SH-SY5Y (cell line): ENCODE data around the gene LYSMD3.

Experiments used
- GATA2 ChIP-seq: IDR thresholded peaks from 2 replicates; pipeline ENCODE4 v1.6.1; 2011; ENCODE audit warnings: mild to moderate bottlenecking, low read depth, low read length
- GATA3 ChIP-seq: IDR thresholded peaks from 2 replicates; pipeline ENCODE4 v1.6.1; 2011; ENCODE audit warnings: low read depth, mild to moderate bottlenecking, low read length, moderate library complexity

GRCh38 chr5:90473396-90474234 is 55.8 kb downstream of the LYSMD3 start:
- TF ChIP-seq GATA3 (no peak), GATA2 (peak; percentile 75; the same call in 1 of the 2 replicates)
